ENCODE measurements around the gene CYSRT1.

DNA sequence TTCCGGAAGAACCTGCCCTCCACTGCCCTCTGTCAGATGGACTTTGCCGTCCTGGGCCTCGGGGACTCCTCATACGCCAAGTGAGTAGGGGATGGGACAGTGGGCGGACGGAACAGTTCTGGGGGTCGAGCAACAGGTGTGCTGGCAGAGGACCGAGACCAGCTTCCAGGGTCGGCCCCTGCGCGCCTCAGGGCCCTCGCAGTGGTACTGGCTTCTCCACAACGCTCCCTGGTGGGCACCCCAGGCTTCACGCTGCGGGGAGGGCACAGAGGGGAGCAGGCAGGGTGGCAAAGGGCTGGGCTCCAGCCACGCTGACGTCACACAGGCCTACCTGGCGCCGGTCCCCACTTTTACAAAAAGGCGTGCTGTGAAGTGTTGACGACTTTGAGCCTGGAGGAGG, 12.5 kb upstream of the CYSRT1 start:
- TF ChIP-seq, protein P1, sequence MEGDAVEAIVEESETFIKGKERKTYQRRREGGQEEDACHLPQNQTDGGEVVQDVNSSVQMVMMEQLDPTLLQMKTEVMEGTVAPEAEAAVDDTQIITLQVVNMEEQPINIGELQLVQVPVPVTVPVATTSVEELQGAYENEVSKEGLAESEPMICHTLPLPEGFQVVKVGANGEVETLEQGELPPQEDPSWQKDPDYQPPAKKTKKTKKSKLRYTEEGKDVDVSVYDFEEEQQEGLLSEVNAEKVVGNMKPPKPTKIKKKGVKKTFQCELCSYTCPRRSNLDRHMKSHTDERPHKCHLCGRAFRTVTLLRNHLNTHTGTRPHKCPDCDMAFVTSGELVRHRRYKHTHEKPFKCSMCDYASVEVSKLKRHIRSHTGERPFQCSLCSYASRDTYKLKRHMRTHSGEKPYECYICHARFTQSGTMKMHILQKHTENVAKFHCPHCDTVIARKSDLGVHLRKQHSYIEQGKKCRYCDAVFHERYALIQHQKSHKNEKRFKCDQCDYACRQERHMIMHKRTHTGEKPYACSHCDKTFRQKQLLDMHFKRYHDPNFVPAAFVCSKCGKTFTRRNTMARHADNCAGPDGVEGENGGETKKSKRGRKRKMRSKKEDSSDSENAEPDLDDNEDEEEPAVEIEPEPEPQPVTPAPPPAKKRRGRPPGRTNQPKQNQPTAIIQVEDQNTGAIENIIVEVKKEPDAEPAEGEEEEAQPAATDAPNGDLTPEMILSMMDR (IDR thresholded peaks at IDR 0.05), result no peak
- no peak for TF ChIP-seq POLR2A (IDR thresholded peaks at IDR 0.05)
